AG08396 (cell line): ENCODE results near the gene RRAGD.
"Not testable (repeated sequence)": the region's sequence is repeated elsewhere in the genome, so short reads cannot be mapped to it uniquely, and the experiment has no call there.

Source experiments
- DNase-seq: peaks from one replicate; pipeline ENCODE4 v3.0.0; 2012; ENCODE audit warnings: low spot score, mixed read lengths

RRAGD gene

GRCh38 chr6:89411145-89412070 lies 665 bp downstream of the RRAGD start:
- DNase-seq, result no peak

- no peak for DNase-seq
These were observed 1.3 kb downstream of the RRAGD start for GRCh38 chr6:89410788-89411144.

- DNase-seq, result no peak
These were observed 1.8 kb downstream of the RRAGD start for GRCh38 chr6:89410231-89410761.

DNA sequence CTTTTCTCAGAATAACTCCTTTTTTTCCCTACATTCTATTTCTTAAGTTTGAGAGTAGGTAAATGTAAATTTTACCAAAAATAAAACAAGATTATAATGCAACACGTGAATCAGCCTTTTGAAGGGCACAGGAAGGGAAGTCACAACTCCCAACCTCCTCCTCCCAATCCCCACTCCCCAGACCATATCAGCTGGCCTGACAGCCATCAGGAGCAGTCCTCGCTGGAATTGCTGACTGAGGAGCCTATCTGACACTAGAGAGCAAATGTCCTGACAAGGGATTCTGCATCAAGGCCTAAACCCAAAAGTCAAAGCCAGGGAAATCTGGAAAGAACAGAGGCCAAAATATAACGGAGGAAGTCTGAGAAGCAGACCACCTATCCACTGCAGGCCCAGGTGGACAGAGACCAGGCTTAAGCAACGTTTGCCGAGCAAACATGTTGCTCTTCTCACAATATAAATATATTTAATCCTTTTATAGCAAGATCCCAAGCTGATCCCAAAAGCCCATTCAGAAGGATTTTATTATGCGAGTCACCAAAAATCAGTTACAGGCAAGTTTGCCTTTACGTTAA lies 2.5 kb downstream of the RRAGD start:
- DNase-seq, result no peak

GRCh38 chr6:89406141-89406540 lies 5.9 kb downstream of the RRAGD start:
- DNase-seq, result no peak

DNA sequence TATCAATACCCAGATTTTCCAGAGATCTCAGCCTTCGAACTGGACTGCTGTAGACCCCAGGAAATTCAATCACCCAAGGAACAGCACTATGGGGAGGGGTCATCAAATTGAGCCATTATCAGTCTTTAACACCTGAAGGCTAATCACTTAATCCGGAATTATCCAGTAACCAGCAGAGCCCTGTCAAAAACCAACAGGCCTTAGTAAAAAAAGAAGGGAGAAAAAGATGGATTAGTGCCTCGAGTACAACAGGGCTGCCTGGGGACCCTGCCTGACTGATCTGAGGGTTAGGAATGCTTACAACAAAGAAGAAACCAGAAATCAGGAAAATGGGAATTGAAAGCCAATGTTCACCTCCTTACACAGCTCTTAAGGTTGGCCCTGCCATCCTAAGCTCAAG lies 7.6 kb downstream of the RRAGD start:
- no peak for DNase-seq

DNA sequence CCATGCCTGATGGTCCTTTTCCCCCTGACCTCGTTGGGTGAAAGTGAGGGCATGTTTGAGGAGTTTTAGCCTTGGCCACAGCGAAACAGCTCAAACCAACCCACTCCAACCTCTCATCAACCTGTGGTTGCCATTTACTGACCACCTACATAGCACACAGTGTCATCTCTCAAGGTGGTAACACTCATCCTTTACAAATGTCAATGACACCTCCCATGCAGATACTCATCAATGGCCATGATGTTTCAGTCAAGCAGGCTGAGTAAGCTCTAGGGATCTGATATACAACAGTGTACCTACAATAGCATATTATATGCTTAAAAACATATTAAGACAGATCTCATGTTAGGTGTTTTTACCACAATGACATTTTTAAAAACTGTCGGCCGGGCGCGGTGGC lies 9.3 kb downstream of the RRAGD start:
- DNase-seq, result no peak

DNA sequence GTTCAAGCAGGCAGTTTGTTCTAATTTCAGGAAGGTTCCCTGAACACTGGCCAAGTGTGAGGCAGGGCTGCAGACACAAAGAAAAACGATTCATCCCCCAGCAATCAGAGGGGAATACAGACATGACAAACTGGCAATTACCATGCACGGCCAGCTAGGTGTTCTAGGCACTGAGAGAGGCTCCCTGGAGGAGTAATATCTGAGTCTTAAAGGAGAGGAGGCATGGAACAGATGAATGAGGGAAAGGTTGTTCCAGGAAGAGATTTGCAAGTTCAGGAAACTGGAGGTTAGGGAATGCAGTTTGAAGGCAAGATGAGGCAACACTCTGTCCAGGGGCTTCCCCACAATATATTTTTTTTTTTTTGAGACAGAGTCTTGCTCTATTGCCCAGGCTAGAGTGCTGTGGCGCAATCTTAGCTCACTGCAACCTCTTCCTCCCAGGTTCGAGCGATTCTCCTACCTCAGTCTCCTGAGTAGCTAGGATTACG lies 11.1 kb downstream of the RRAGD start:
- no peak for DNase-seq

DNA sequence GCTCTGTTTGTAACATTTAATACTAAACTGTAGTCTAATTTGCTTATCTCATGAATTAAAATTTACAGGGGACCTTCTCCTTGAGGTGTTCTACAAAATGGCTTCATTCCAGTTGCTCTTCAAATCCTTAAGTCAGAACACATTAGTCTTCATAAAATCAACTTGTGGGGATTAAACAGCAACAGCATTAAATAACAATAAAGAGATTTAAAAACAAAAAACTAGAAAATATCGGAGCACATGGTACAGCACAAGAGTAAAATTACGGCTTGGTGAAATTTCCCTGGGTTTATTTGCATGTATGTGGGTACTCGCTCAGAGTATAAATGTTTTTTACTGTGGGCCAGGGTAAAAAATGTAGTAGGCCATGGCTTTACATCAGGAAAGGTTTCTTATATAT lies 12.0 kb downstream of the RRAGD start:
- DNase-seq, result no peak

GRCh38 chr6:89398762-89399525 lies 13.1 kb downstream of the RRAGD start:
- DNase-seq, result no peak

DNA sequence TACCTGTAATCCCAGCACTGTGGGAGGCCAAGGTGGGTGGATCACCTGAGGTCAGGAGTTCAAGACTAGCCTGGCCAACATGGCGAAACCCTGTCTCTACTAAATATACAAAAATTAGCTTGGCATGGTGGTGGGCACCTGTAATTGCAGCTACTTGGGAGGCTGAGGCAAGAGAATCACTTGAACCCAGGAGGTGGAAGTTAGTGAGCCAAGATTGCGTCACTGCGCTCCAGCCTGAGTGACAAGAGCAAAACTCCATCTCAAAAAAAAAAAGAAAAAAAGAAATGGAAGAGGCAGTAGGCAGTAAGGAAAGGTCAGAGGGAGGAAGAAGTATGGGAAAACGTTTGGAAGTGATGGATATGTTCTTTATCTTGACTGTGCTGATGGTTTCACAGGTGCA lies 14.2 kb downstream of the RRAGD start:
- not testable (repeated sequence) for DNase-seq

GRCh38 chr6:89393659-89394058 lies 18.4 kb downstream of the RRAGD start:
- no peak for DNase-seq

- no peak for DNase-seq
These were observed 19.2 kb downstream of the RRAGD start for GRCh38 chr6:89392823-89393222.

GRCh38 chr6:89388846-89389245 lies 23.2 kb downstream of the RRAGD start:
- DNase-seq, result no peak

- DNase-seq, result no peak
These were observed 24.4 kb downstream of the RRAGD start for GRCh38 chr6:89387516-89388201.

GRCh38 chr6:89386917-89387491 lies 25.1 kb downstream of the RRAGD start:
- DNase-seq, result no peak

GRCh38 chr6:89385846-89386245 lies 26.2 kb downstream of the RRAGD start:
- DNase-seq, result no peak

- DNase-seq, result no peak
These were observed 26.9 kb downstream of the RRAGD start for GRCh38 chr6:89385156-89385667.

DNA sequence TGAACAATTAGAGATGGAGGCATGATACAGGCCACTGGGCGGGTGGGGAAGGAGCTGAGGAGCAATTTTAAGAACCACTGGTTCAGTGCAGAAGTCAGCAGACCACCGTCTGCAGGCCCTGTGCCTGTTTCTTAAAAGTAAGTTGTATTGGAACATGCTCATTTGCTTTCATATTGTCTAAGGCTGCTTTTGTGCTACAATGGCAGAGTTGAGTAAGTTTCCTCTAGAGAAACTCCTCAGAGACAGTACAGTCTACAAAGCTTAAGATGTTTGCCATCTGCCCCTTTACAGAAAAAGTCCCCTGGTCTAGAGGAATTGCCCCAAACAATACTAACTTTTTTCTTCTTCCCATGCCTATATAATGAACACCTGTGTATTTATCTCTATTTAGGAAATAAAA lies 31.0 kb downstream of the RRAGD start:
- DNase-seq, result no peak

DNA sequence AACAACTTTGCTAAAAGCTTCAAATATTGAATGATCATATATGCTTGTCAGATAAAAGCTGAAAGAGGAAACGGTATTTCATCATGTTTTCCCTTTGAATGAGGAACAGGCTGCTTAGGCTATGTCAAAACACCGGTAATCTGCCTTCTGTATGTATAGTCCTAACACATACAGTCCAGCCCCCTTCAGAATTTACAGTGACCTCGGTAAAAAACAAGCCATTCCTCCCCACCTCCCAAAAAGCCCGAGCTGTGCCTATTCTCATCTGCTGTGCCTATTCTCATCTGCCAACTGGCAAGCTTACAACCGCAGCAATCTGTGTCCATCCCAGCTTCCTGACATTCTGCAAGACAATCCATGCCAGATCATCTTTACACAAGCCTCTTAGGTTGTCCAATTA lies 32.8 kb downstream of the RRAGD start:
- DNase-seq, result no peak

DNA sequence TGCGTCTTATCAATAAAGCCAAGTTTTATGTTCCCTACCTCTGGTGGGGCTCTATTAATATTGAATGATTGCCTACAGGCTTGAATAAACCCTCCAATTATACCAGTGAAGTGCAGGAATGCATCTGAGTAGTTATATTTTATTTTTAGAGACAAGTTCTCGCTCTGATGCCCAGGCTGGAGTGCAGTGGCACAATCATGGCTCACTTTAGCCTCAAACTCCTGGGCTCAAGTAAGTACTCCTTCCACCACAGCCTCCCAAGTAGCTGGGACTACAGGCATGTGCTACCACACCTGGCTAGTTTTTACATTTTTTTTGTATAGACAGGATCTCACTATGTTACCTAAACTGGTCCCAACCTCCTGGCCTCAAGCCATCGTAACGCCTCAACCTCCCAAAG lies 33.4 kb downstream of the RRAGD start:
- DNase-seq, result no peak
